ENCODE results near the gene HPS5. TPM values are rescaled to one million over a fixed set of nuclear protein-coding genes. Genes with fewer than 3 reads are reported as not detected.

The HPS5 gene
- total RNA-seq, 6 donors from 2014 or later = 18.6 to 40.9 (median 31.1) TPM

DNA sequence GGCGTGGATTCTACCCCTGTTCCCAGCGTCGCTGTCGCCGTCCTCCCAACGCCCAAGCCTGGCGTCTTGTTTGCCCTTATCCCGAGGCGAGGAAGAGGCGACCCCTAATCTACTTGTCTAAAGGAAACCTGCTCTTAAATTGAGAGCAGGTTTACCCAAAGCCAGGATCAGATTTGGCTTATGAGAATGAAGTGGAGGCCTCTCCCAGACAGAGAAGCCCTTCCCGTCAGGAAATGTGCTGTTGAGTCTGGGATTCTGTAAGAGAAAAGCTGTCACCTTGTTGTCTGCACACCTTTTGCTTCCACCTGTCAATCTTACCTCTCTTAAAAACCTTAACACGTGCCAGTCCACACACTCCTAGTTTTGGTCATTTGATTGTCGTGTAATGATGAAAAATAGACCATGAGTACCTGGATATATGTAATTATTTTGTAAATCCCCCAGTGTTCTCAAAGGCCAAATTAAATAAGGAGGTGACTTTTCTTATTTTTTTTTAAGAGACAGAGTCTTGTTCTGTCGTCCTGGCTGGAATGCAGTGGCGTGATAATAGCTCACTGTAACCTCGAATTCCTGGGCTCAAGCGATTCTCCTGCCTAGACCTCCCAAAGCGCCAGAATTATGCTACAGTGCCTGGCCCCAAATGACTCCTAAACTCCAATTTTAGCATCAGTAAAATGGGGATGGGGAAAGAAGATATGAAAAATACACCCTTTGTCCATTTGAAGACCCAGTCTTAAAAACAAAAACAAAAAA lies 1.1 kb upstream of the HPS5 start:
- TF ChIP-seq EP300 (IDR thresholded peaks at IDR 0.05) = no peak
- TF ChIP-seq, protein P1, sequence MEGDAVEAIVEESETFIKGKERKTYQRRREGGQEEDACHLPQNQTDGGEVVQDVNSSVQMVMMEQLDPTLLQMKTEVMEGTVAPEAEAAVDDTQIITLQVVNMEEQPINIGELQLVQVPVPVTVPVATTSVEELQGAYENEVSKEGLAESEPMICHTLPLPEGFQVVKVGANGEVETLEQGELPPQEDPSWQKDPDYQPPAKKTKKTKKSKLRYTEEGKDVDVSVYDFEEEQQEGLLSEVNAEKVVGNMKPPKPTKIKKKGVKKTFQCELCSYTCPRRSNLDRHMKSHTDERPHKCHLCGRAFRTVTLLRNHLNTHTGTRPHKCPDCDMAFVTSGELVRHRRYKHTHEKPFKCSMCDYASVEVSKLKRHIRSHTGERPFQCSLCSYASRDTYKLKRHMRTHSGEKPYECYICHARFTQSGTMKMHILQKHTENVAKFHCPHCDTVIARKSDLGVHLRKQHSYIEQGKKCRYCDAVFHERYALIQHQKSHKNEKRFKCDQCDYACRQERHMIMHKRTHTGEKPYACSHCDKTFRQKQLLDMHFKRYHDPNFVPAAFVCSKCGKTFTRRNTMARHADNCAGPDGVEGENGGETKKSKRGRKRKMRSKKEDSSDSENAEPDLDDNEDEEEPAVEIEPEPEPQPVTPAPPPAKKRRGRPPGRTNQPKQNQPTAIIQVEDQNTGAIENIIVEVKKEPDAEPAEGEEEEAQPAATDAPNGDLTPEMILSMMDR (IDR thresholded peaks at IDR 0.05) = no peak
- no peak for TF ChIP-seq POLR2A (IDR thresholded peaks at IDR 0.05)
- TF ChIP-seq POLR2AphosphoS5 (IDR thresholded peaks at IDR 0.05) = no peak
- Histone ChIP-seq H3K4me1 (peaks cover 36 to 60% (median 41%) of the 10 kb centered on the region in 4 donors), H3K4me3 (peak overlapping the region; percentile 63 to 93 (median 70)), H3K36me3 (peaks cover 0 to 14% (median 5%) of the 10 kb centered on the region in 4 donors), H3K9me3 (no peaks in the 10 kb centered on the region), H3K27ac (peak overlapping the region; percentile 95 to 97 (median 96)), H3K27me3 (no peaks in the 10 kb centered on the region)
- DNase-seq = no peak
- ATAC-seq (ENCODE audit: low FRiP score in 2 of 2) = no peak
- WGBS, 2 donors = 14 to 24% methylated on average over 10 to 18 of the region's 18 CpGs

DNA sequence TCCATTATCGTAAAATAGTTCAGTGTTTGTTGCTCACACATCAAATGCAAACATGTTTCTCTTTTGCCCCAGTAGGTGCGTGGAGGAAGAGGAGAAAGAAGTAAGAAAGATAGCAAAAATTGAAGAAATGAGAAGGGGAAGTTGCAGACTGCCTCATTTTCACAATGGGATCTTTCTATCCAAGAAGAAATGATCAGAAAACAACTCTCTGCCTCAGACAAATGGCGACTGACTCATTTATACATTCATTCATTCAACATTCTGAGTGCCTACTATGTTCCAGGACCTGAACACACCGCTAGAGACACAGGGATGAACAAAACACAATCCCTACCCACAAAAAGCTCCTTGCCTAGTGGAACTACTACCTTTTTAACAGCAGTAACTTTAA lies 367 bp downstream of the HPS5 start:
- Histone ChIP-seq H3K4me3 (peak overlapping the region; percentile 40 to 71 (median 66)), H3K36me3 (peaks cover 0 to 10% (median 2%) of the 10 kb centered on the region in 4 donors), H3K9me3 (no peaks in the 10 kb centered on the region), H3K27me3 (no peaks in the 10 kb centered on the region), H3K4me1 (peaks cover 36 to 60% (median 41%) of the 10 kb centered on the region in 4 donors), H3K27ac (peak overlapping the region; percentile 95 to 97 (median 96))
- WGBS, 2 donors = 2 to 6% methylated on average over 4 of the region's 4 CpGs
- no peak for TF ChIP-seq POLR2AphosphoS5 (IDR thresholded peaks at IDR 0.05)
- TF ChIP-seq EP300 (IDR thresholded peaks at IDR 0.05) = no peak
- TF ChIP-seq, protein P1 (IDR thresholded peaks at IDR 0.05) = no peak
- no peak for TF ChIP-seq POLR2A (IDR thresholded peaks at IDR 0.05)
- no peak for DNase-seq
- peak in 1 of 2 donors; percentile 2 for ATAC-seq (ENCODE audit: low FRiP score in 2 of 2)

DNA sequence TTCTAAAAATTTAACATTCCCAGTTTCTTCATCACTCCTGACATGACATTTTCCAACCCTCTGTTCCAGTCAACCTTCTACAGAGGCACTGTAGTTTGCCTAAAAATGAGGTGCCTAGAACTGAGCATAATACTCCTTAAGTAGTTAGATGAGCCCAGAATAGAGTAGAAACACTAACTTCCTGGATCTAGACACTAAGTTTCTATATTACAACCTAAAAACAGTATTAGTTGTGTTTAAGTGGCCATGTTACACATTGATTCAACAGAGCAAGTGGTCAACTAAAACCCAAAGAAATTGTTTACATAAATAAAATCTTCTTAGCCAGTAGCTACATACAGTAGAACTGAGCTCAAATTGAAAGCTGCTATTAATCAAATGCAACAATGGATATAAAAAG lies 1.3 kb downstream of the HPS5 start:
- peak overlapping the region in 1 of 4 donors; percentile 97 for H3K27ac ChIP-seq
- no peaks in the 10 kb centered on the region for H3K9me3 ChIP-seq
- ATAC-seq (ENCODE audit: low FRiP score in 2 of 2) (no peak), DNase-seq (no peak)
- H3K36me3 ChIP-seq = peaks cover 0 to 6% (median 0%) of the 10 kb centered on the region in 4 donors
- H3K27me3 ChIP-seq = no peaks in the 10 kb centered on the region
- H3K4me3 ChIP-seq = peak overlapping the region in 3 of 4 donors; percentile 63 to 71 (median 68)
- peaks cover 36 to 53% (median 41%) of the 10 kb centered on the region in 4 donors for H3K4me1 ChIP-seq
- TF ChIP-seq POLR2A (IDR thresholded peaks at IDR 0.05) (no peak), POLR2AphosphoS5 (IDR thresholded peaks at IDR 0.05) (no peak), EP300 (IDR thresholded peaks at IDR 0.05) (no peak)
- TF ChIP-seq, protein P1 (IDR thresholded peaks at IDR 0.05) = no peak

DNA sequence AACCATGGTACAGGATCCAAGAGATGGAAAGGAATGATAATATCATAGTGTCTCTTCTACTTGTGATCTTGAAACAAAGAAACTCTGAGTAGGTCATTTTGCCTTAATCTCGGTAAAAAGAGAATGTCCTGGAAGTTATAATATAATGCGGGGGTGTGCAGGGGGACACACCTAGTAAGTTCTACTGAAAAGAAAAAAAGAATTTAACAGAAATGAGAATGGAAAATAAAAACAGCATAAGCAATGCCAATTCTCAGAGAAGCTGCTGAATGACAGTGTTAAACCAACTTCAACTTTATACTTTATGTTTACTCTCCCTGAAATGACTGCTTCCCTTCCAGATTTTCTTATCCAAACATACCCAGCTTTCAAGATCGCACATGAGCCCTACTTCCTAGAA lies 2.0 kb downstream of the HPS5 start:
- H3K4me3 ChIP-seq = no peak overlapping the region
- WGBS, 2 donors = 53 to 63% methylated on average over 3 of the region's 3 CpGs
- ATAC-seq (ENCODE audit: low FRiP score in 2 of 2) = no peak

More for the DNA sequence above, 2.0 kb downstream of the HPS5 start:
- peaks cover 41 to 47% (median 43%) of the 10 kb centered on the region in 4 donors for H3K4me1 ChIP-seq
- TF ChIP-seq, protein P1 (IDR thresholded peaks at IDR 0.05) = no peak
- no peak for TF ChIP-seq EP300 (IDR thresholded peaks at IDR 0.05)
- no peak for TF ChIP-seq POLR2AphosphoS5 (IDR thresholded peaks at IDR 0.05)
- no peak for TF ChIP-seq POLR2A (IDR thresholded peaks at IDR 0.05)
- peak overlapping the region in 1 of 4 donors; percentile 97 for H3K27ac ChIP-seq
- H3K27me3 ChIP-seq = no peaks in the 10 kb centered on the region
- DNase-seq = no peak
- H3K36me3 ChIP-seq = peaks cover 0 to 5% (median 0%) of the 10 kb centered on the region in 4 donors
- no peaks in the 10 kb centered on the region for H3K9me3 ChIP-seq

Data from upper lobe of left lung (tissue), 6 donors.